Neutrophil (primary cell): ENCODE data around the gene FBXO24.

ENCODE experiments used
- H3K27ac ChIP-seq: fragments of 200-600 bp; sonication (generic); 2 replicates; pipeline ENCODE4 v1.5.1; 2016; ENCODE audit warnings: mild to moderate bottlenecking, moderate library complexity
- H3K27me3 ChIP-seq: fragments of 200-600 bp; sonication (generic); 2 replicates; pipeline ENCODE4 v1.6.0; 2016; ENCODE audit warnings: mild to moderate bottlenecking
- H3K36me3 ChIP-seq: fragments of 200-600 bp; sonication (generic); 2 replicates; pipeline ENCODE4 v1.5.1; 2017
- H3K4me1 ChIP-seq, 2 experiments: fragments of 200-600 bp in 1 of 2; sonication (generic) in 1 of 2; 1 replicate in 1 of 2; 2 replicates in 1 of 2; pipeline versions ENCODE4 v1.5.1 to v1.6.1; 2013 to 2016; ENCODE audit warnings: low read depth in 1 of 2, low read length in 1 of 2, mild to moderate bottlenecking in 1 of 2, moderate library complexity in 1 of 2; ENCODE audit not compliant: control insufficient read depth in 1 of 2, insufficient read depth in 1 of 2
- H3K4me3 ChIP-seq, 2 experiments: fragments of 200-600 bp in 1 of 2; sonication (generic) in 1 of 2; 1 replicate in 1 of 2; 2 replicates in 1 of 2; pipeline ENCODE4 v1.5.1; 2013 to 2016; ENCODE audit warnings: low read depth in 1 of 2, low read length in 1 of 2, mild to moderate bottlenecking in 1 of 2, moderate library complexity in 1 of 2
- H3K9me3 ChIP-seq: fragments of 200-600 bp; sonication (generic); 2 replicates; pipeline ENCODE4 v1.5.1; 2016
- CTCF ChIP-seq: fragments of 200-600 bp; sonication (generic); IDR thresholded peaks from 2 replicates; pipeline ENCODE4 v1.5.1; 2016; ENCODE audit warnings: antibody characterized with exemption

Gene FBXO24

GRCh38 chr7:100584683-100585510, 1.2 kb upstream of the FBXO24 start:
- H3K4me1 ChIP-seq: peaks cover 30 to 50% of the 10 kb centered on the region in 2 experiments
- TF ChIP-seq CTCF: no peak

GRCh38 chr7:100585511-100586265, 440 bp upstream of the FBXO24 start, which contains the start of gene LRCH4:
LRCH4 (minus strand) TSS chr7:100586129; CDS start chr7:100586100, 29 bp downstream.
- Histone ChIP-seq H3K27me3 (peaks cover 18% of the 10 kb centered on the region), H3K27ac (peak within 1 kb of the TSS; percentile 95), H3K9me3 (no peaks in the 10 kb centered on the region), H3K4me3 (peak within 1 kb of the TSS; percentile 85 to 87), H3K4me1 (peaks cover 30 to 49% of the 10 kb centered on the region in 2 experiments), H3K36me3 (peaks cover 19% of the 10 kb centered on the region)
- peak; percentile 3 for TF ChIP-seq CTCF

More at GRCh38 chr7:100584683-100585510, 1.2 kb upstream of the FBXO24 start:
- Histone ChIP-seq H3K9me3 (no peaks in the 10 kb centered on the region), H3K36me3 (peaks cover 27% of the 10 kb centered on the region), H3K4me3 (peak overlapping the region; percentile 85 to 87), H3K27me3 (peaks cover 10% of the 10 kb centered on the region), H3K27ac (peak overlapping the region; percentile 95)

DNA sequence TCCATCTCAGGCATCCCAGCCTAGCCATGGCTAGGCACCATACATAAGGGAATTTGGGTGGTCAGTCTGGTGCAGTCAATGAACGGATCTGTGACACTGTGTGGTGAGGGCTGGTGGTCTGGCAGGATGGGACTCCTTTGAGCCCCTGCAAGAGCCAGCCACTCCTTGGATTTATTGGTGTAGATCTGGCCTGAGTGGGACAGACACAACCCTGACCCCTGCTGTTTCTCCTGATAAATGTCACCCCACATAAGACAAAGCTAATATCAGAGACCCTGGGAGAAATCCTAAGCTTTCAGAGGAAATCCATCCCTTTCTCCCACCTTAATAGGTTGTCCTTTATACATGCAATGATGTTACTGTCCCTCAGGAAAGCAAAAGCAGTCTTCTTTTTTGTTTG, 2.3 kb downstream of the FBXO24 start:
- no peaks in the 10 kb centered on the region for H3K9me3 ChIP-seq
- peak; percentile 28 for TF ChIP-seq CTCF
- peaks cover 14 to 29% of the 10 kb centered on the region in 2 experiments for H3K4me1 ChIP-seq
- H3K27me3 ChIP-seq: peaks cover 30% of the 10 kb centered on the region
- H3K27ac ChIP-seq: no peak overlapping the region
- no peak overlapping the region for H3K4me3 ChIP-seq
- H3K36me3 ChIP-seq: no peaks in the 10 kb centered on the region

DNA sequence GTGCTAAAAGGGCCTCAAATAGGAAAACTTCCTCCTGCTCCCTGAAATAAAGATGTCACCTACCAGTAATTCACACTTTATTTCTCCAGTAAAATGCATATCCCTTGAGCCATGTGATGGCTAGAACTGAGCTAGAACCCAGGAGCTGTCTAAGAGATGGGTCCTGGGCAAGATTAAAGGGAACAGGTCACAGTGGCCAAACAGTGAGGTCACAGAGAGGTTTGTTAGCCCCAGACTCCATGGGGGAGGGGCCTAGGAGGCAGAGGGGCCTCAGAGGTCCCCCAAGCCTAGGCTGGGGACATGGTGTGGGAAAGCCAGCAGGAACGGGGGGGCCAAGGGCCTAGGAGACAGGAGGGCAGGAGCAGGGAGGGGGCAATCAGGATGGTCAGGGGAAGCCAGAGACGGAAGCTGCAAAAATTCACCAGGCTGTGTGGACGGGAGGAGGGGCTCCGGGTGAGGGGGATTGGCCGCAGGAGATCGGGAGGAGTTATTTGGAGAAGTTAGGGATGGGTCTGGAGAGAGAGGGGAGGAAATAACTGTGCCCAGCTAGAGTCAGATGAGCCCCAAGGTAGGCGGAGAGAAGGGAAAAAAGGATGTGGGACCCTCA, 3.3 kb downstream of the FBXO24 start:
- no peak for TF ChIP-seq CTCF

GRCh38 chr7:100590077-100590737, 4.1 kb downstream of the FBXO24 start:
- H3K27ac ChIP-seq: no peak overlapping the region
- no peaks in the 10 kb centered on the region for H3K36me3 ChIP-seq
- H3K9me3 ChIP-seq: no peaks in the 10 kb centered on the region
- TF ChIP-seq CTCF: no peak
- peaks cover 30% of the 10 kb centered on the region for H3K27me3 ChIP-seq
- H3K4me1 ChIP-seq: peaks cover 10 to 14% of the 10 kb centered on the region in 2 experiments
- no peak overlapping the region for H3K4me3 ChIP-seq

More for the DNA sequence above, 3.3 kb downstream of the FBXO24 start:
- Histone ChIP-seq H3K36me3 (no peaks in the 10 kb centered on the region), H3K27ac (no peak overlapping the region), H3K9me3 (no peaks in the 10 kb centered on the region), H3K4me1 (peaks cover 10 to 22% of the 10 kb centered on the region in 2 experiments), H3K4me3 (no peak overlapping the region), H3K27me3 (peaks cover 30% of the 10 kb centered on the region)
